GM12875 (cell line): ENCODE measurements around the gene CTBP1.

Experiments used
- H3K4me3 ChIP-seq: one replicate; pipeline ENCODE4 v1.5.1; 2011; ENCODE audit warnings: low read depth, low read length, control low read depth
- TF ChIP-seq, protein P1 (sequence below): IDR thresholded peaks from 2 replicates; pipeline ENCODE4 v1.5.1; 2011; ENCODE audit warnings: low read depth, mild to moderate bottlenecking, control low read depth, inconsistent platforms, low read length, moderate library complexity, borderline replicate concordance; ENCODE audit not compliant: insufficient read depth

CTBP1 gene

DNA sequence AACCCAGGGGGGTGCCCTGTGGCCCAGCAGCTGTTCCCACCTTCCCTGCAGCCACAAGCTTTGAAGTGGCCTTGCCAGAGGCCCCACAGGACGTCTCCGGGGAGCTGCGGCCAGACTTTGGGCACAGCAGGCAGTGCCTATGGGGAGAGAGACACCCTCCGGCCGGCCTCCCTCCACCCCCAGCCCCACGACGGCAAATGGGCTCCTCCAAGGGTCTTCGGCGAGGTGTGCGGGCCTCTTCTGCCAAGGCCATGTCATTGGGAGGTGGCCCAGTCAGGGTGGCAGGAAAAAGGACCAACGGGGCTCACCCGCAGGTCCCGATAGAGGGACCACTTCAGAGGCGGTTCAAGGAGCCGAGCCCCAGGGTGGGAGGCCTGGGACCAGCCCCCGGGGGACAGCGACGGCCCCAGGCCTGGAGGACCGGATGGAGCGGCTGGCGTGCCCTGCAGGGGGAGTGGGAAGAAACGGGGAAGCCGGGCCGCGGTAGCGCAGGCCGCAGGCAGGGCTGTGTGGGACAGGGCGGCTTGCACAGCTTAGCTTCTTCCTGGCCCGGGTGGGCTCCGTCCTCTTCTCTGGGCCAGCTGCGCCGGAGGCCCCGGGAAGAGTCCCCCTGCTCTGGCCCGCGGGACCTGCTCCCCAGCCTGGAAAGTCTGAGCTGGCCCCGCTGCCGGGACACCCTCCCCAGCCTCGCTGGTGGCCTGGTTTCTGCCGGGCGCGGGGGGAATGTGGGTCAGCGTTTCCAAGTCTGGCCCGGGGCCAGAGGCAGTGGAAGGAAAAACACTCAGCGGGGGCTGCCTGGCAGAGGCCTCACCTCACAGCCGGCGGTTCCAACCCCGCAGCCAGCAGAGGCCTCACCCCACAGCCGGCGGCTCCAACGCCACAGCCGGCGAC lies 54.7 kb downstream of the CTBP1 start:
- no peak overlapping the region for H3K4me3 ChIP-seq

DNA sequence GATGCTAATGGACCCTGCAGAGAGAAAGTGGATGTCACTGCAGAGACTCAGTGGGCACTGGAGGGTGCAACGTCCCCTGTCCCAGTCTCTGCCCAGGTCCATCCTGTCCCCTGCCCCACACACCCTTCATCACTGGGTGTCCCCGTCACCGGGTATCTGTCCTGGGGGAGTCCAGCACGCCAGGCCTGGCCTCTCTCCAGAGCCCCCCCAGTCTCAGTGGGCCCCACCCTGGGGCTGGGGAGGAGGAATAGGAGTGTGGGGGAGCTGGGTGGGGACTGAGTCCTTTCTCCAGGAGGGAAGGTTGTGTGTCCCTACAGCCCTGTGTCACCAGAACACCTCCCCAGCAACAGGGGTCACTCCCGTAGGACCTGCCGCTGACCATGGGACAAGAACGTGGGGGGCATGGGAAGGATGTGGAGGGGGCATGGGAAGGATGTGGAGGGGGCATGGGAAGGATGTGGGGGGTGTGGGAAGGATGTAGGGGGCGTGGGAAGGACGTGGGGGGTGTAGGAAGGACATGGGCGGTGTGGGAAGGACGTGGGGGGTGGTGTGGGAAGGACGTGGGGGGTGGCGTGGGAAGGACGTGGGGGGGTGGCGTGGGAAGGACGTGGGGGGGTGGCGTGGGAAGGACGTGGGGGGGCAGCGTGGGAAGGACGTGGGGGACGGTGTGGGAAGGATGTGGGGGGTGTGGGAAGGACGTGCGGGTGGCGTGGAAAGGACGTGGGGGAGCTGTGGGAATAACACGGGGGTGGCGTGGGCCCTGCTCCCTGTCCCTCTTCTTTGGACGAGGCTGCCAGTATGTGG lies 55.5 kb downstream of the CTBP1 start:
- TF ChIP-seq, protein P1, sequence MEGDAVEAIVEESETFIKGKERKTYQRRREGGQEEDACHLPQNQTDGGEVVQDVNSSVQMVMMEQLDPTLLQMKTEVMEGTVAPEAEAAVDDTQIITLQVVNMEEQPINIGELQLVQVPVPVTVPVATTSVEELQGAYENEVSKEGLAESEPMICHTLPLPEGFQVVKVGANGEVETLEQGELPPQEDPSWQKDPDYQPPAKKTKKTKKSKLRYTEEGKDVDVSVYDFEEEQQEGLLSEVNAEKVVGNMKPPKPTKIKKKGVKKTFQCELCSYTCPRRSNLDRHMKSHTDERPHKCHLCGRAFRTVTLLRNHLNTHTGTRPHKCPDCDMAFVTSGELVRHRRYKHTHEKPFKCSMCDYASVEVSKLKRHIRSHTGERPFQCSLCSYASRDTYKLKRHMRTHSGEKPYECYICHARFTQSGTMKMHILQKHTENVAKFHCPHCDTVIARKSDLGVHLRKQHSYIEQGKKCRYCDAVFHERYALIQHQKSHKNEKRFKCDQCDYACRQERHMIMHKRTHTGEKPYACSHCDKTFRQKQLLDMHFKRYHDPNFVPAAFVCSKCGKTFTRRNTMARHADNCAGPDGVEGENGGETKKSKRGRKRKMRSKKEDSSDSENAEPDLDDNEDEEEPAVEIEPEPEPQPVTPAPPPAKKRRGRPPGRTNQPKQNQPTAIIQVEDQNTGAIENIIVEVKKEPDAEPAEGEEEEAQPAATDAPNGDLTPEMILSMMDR, result no peak

More for the DNA sequence above, 54.7 kb downstream of the CTBP1 start:
- TF ChIP-seq, protein P1, result no peak

DNA sequence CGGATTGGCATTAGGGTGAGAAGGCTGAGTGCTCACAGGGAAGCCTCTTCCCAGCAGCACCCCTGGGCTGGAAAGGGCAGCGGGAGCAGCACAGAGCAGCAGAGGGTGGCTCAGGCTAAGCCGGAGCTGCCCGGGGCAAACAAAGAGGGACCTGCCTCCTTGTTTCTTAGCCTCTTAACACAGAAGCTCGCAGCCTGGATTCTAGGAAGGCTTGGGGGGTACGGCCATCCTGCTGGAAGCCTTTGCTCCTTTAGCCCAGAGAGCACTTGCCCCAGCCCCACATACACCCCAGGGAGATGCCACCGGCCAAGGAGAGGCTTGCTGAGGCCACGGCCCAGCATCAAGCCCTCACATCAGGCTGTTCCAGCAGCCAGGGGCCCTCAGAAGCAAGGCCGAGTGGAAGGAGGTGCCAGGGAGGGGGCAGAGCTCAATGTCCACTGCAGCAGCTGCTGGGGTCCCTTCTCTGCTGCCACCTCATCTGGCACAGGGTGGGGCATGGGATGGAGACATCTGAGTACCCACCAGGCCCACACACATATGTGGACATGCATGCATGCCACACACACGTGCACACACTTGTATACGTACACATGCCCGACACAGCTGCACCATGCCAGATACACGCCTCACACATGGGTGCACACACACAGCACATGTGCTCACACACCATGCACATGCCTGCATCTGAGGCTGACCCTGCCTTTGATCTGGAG lies 56.3 kb downstream of the CTBP1 start:
- TF ChIP-seq, protein P1, result no peak
- H3K4me3 ChIP-seq, result no peak overlapping the region

More for the DNA sequence above, 55.5 kb downstream of the CTBP1 start:
- H3K4me3 ChIP-seq, result no peak overlapping the region

DNA sequence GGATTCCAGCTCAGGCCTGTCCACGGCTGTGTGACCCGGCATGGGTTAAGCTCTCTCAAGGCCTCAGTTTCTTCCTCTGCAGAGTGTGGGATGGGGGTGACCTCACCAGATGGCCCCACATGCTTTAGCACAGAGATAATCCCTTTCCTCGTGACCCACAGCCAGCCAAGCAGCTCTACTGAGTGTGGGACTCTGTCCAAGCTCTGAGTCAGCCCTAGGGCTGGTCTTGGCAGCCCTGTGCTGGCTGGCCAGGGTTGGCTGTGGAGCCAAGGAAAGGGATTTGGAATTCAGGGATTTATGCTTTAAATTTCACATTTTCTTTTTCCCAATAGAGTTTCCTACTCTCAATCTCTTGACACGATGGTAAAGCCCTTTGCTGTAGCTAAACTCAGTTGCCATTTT lies 56.8 kb downstream of the CTBP1 start:
- no peak overlapping the region for H3K4me3 ChIP-seq
- TF ChIP-seq, protein P1, result no peak

DNA sequence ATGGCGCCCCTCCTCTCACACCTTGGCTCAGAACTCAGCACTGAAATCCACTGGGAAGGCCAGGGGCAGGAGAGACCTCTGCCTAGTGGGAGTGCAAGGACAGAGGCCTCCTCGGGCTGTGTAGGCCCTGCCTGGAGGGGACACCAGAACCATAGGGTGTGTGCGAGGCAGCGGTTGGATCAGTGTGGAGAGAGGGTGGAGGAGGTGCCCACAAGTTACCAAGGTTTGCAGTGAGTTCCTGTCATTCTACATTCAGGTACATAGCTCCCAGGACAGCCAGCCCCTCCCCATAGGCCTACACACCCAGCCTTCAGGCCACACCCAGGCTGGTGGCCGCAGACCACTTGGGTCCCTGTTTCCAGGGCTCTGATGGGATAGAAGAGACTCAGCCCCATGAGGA lies 57.3 kb downstream of the CTBP1 start:
- H3K4me3 ChIP-seq, result no peak overlapping the region

DNA sequence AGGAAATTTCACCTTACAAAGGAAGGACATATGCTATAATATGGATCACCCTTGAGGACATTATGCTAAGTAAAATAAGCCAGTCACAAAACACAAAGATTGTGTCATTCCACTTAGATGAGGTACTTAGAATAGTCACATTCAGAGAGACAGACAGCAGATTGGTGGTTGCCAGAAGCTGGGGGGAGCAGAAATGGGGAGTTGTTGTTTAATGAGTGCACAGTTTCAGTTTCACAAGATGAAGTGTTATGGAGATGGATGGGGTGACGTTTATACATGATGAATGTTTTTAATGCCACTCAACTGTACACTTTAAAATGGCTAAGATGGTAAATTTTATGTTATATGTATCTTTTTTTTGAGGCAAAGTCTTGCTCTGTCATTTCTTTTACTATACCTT lies 61.7 kb downstream of the CTBP1 start:
- H3K4me3 ChIP-seq, result no peak overlapping the region
- TF ChIP-seq, protein P1, result no peak

More for the DNA sequence above, 57.3 kb downstream of the CTBP1 start:
- TF ChIP-seq, protein P1, result no peak
